NCI-H2107 treated with DMSO at 0.1 percent for 48 hours (cell line): Measurements from ENCODE around the gene SHB.
"Not testable (repeated sequence)": the region's sequence is repeated elsewhere in the genome, so short reads cannot be mapped to it uniquely, and the experiment has no call there.

Source experiments
- DNase-seq: peaks from one replicate; lab custom pipeline; 2025; ENCODE audit not compliant: unreplicated experiment; lab: John Stamatoyannopoulos, UW

The SHB gene

GRCh38 chr9:37906312-37907239, 162.5 kb downstream of the SHB start:
- no peak for DNase-seq

DNA sequence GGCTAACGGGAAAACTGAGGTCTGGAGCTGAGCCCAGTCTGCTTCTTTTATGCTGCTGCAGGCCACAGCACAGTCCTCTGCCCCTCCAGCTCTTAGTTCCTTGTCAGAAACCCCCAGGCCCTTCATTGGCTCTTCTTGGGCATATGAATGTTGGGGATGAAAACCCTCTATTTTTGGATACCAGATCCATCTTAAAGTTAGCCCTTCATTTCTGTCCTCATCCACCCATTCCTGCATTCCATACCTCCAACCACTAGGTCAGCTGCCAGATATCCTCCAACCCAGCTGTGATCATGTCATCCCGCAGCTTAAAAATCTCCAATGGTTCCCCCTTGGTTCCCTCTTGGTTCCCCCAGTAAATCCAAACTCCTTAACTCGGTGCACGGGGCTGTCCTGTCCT, 163.3 kb downstream of the SHB start:
- DNase-seq = no peak

- no peak for DNase-seq
These were observed 163.9 kb downstream of the SHB start for GRCh38 chr9:37905131-37905505.

- DNase-seq = peak; percentile 57
These were observed 164.4 kb downstream of the SHB start for GRCh38 chr9:37904445-37905130.

GRCh38 chr9:37903647-37904444, 165.2 kb downstream of the SHB start, which contains the start of gene SLC25A51:
TSS of gene SLC25A51 (minus strand) at chr9:37904127. CDS start at chr9:37888550, 15,577 bp downstream.
- DNase-seq = peak; percentile 73

- peak; percentile 14 for DNase-seq
These were observed 166.0 kb downstream of the SHB start for GRCh38 chr9:37902796-37903646.

- DNase-seq = no peak
These were observed 166.9 kb downstream of the SHB start for GRCh38 chr9:37902131-37902530.

GRCh38 chr9:37899041-37899440, 170.0 kb downstream of the SHB start:
- DNase-seq = no peak

- DNase-seq = no peak
These were observed 171.4 kb downstream of the SHB start for GRCh38 chr9:37897665-37898064.

GRCh38 chr9:37892063-37892462, 177.0 kb downstream of the SHB start:
- DNase-seq = no peak

DNA sequence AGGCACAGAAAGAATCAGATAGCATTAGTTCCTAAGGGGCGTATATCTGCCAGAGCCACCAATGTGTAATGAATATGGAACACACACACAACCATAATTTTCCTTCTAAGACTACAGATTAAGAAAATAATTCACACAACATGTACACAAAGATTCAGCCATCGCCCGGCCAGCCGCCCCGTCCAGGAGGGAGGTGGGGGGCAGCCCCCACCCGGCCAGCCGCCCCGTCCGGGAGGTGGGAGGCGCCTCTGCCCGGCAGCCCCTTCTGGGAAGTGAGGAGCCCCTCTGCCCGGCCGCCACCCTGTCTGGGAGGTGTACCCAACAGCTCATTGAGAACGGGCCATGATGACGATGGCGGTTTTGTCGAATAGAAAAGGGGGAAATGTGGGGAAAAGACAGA, 178.0 kb downstream of the SHB start:
- DNase-seq = not testable (repeated sequence)

- no peak for DNase-seq
These were observed 179.5 kb downstream of the SHB start for GRCh38 chr9:37889536-37889935.

DNA sequence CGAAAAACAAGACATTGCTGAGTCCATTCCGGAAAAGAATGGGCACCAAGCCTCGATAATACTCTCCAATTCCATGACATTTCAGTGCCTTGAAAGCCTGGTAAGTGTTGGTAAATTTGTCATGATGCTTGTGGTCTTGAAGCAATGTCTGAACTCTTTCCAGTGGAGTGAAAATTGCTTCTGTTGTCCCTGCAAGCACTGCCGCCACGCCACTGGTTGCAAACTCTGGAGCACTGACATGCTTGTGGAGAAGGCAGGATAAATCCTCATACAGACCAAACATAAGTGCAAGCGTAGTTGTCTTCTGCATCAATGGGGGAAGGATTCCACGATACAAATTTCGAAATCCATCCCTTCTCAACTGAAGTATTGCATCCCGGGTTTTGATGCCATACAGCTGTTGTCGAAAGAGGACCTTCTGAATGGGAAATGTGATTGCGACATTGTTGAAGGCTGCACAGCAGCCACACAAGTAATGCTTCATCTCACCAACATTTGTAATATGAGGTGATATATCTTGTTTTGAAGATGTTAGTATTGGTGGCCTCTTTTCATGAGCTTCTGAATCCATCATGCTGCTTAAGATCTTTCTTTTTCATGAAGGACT, 180.9 kb downstream of the SHB start:
- DNase-seq = not testable (repeated sequence)

- no peak for DNase-seq
These were observed 188.0 kb downstream of the SHB start for GRCh38 chr9:37880916-37881479.

- no peak for DNase-seq
These were observed 192.7 kb downstream of the SHB start for GRCh38 chr9:37876376-37876775.

DNA sequence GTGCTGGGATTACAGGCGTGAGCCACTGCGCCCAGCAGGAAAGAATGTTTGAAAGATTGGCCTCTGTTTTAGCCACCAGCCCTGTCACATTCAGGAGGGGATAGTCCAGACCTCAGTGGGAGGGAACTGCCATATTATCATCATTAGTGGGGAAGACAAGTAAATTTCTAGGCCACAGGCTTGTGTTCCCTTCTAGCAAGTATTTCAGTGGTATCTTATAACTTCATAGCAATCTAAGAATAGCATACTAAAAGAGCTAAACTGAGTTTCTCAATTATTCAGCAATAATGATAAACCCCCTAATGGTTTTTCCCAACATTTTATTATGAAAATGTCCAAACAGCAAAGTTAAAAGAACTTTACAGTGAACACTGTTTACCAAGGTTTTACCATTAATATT, 195.1 kb downstream of the SHB start:
- DNase-seq = no peak

GRCh38 chr9:37870799-37871176, 198.2 kb downstream of the SHB start:
- DNase-seq = no peak

GRCh38 chr9:37870081-37870798, 198.8 kb downstream of the SHB start:
- no peak for DNase-seq
